Brain microvascular endothelial cell (primary cell): ENCODE measurements around the gene IL1R2.

Experiments
- DNase-seq: peaks from one replicate; pipeline ENCODE4 v3.0.0-alpha.2; 2020
- H3K27ac ChIP-seq: fragments of 250-450 bp; sonication (Bioruptor Pico); 2 replicates; pipeline ENCODE4 v1.5.1; 2020; ENCODE audit warnings: mild to moderate bottlenecking, moderate library complexity
- H3K27me3 ChIP-seq: fragments of 250-450 bp; sonication (Bioruptor Pico); replicated peaks from 2 replicates; pipeline ENCODE4 v1.5.1; 2020; ENCODE audit warnings: mild to moderate bottlenecking
- H3K36me3 ChIP-seq: fragments of 250-450 bp; sonication (Bioruptor Pico); replicated peaks from 2 replicates; pipeline ENCODE4 v1.5.1; 2020; ENCODE audit warnings: mild to moderate bottlenecking
- H3K4me3 ChIP-seq: 2 replicates; pipeline ENCODE4 v1.5.1; 2011; ENCODE audit warnings: low read depth, mild to moderate bottlenecking, control low read depth, low read length, moderate library complexity
- in situ Hi-C: cut with HindIII; loops from 2 replicates; pipeline ENCODE4 v1.10.0; 2017; ENCODE audit warnings: low sequenced_read_pairs, low pct_ligation_motif_present
- TF ChIP-seq, protein P1 (sequence below): IDR thresholded peaks from 2 replicates; pipeline ENCODE4 v1.5.1; 2011; ENCODE audit warnings: low read depth, mild to moderate bottlenecking, moderate library complexity, low read length, control low read depth, inconsistent platforms; ENCODE audit errors: missing control alignments

Gene IL1R2, protein sequence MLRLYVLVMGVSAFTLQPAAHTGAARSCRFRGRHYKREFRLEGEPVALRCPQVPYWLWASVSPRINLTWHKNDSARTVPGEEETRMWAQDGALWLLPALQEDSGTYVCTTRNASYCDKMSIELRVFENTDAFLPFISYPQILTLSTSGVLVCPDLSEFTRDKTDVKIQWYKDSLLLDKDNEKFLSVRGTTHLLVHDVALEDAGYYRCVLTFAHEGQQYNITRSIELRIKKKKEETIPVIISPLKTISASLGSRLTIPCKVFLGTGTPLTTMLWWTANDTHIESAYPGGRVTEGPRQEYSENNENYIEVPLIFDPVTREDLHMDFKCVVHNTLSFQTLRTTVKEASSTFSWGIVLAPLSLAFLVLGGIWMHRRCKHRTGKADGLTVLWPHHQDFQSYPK

DNA sequence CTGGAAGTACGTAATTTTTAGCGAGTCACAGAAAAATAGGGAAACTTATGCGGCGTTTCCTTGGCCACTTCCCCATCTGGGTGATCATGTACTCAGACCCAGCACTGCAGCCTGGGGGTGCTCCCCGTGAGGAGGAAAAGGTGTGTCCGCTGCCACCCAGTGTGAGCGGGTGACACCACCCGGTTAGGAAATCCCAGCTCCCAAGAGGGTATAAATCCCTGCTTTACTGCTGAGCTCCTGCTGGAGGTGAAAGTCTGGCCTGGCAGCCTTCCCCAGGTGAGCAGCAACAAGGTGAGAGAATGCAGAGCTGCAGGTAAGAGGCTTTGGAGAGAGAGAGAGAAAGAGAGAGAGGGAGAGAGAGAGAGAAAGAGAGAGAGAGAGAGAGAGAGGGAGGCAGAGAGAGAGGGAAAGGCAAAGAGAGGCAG lies at the start of gene IL1R2:
Gene IL1R2, plus strand, starts transcription at position 240 of the 425 bp plus-strand sequence. CDS start 16,616 bp downstream, outside the sequence.
- Histone ChIP-seq H3K27me3 (peaks cover 14% of the 10 kb centered on the region), H3K27ac (no peak within 1 kb of the TSS), H3K4me3 (no peak within 1 kb of the TSS), H3K36me3 (no peaks in the 10 kb centered on the region)
- in situ Hi-C loops = no loop called here
- TF ChIP-seq, protein P1, sequence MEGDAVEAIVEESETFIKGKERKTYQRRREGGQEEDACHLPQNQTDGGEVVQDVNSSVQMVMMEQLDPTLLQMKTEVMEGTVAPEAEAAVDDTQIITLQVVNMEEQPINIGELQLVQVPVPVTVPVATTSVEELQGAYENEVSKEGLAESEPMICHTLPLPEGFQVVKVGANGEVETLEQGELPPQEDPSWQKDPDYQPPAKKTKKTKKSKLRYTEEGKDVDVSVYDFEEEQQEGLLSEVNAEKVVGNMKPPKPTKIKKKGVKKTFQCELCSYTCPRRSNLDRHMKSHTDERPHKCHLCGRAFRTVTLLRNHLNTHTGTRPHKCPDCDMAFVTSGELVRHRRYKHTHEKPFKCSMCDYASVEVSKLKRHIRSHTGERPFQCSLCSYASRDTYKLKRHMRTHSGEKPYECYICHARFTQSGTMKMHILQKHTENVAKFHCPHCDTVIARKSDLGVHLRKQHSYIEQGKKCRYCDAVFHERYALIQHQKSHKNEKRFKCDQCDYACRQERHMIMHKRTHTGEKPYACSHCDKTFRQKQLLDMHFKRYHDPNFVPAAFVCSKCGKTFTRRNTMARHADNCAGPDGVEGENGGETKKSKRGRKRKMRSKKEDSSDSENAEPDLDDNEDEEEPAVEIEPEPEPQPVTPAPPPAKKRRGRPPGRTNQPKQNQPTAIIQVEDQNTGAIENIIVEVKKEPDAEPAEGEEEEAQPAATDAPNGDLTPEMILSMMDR = no peak
- no peak for DNase-seq

DNA sequence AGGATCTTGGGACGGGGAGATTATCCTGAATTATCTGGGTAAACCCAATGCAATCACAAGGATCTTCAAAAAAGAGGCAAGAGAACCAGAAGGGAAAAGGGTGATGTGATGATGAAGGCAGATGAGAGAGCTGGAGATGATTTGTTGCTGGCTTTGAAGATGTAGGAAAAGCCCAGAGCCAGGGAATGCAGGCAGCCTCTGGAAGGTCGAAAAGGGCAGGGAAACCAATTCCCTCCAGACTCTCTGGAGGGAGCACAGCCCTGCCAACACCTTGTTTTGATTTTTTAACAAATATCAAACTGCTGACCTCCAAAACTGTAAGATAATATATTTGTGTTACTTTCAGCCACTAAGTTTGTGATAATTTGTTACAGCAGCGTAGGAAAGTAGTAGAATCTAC lies 48.9 kb upstream of the IL1R2 start:
- DNase-seq = no peak
- H3K27ac ChIP-seq = no peak overlapping the region
- H3K4me3 ChIP-seq = no peak overlapping the region
- H3K27me3 ChIP-seq = no peaks in the 10 kb centered on the region
- TF ChIP-seq, protein P1 = no peak
- no peaks in the 10 kb centered on the region for H3K36me3 ChIP-seq
- in situ Hi-C loops = no loop called here

DNA sequence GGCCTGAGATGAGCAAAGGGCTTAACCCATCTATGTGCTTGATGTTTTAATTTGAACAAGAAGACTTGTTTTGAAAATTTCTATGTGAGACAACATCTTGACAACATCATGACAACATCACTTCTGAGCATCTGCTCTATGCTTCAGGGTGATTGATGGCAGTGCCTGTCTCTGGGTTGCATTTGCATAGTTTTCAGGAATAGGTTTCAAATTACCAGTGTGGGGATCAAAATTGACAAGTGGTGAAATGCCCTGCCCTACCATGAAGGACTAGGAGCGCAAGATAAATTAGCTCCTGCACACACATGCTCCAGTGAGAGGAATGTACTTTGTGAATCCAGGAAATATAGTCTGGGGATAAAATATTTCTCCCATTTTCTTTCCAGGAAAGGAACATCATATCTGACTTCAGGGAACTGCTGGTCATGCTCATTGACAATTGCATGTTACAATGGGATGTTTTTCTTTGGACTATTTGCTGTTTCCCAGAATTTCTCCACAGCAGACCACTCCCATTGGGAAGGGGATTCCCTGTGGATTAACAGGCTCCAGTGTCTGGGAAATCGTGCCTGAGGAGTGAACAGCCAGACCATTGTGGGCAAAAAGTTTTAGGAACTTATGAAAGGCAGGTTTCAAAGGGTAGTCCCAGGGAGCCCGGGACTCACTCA lies 45.3 kb upstream of the IL1R2 start:
- in situ Hi-C loops = no loop called here
- Histone ChIP-seq H3K36me3 (no peaks in the 10 kb centered on the region), H3K27ac (no peak overlapping the region), H3K4me3 (no peak overlapping the region), H3K27me3 (no peaks in the 10 kb centered on the region)
- DNase-seq = no peak
- TF ChIP-seq, protein P1 = no peak

DNA sequence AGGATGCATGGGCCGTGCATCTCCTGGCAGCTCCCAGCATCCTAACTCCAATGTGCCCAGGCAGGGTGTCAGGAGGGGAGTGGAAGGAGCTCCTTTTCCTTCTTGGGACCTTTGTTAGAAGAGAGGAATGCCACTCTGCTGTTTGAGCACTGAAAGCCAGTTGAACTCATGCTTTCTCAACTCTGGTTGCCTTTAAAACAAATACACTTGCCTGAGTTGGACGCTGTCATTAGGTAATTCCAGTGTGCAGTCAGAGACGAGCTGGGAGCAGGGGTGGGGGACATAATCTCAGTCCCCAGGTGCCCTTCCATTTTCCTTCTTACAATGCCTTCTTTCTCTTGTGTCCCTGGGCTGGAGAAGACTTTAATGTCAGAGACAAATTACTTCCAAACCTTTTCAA lies 44.4 kb upstream of the IL1R2 start:
- no peak for DNase-seq
- Histone ChIP-seq H3K27ac (no peak overlapping the region), H3K27me3 (no peaks in the 10 kb centered on the region), H3K36me3 (no peaks in the 10 kb centered on the region), H3K4me3 (no peak overlapping the region)
- in situ Hi-C loops = no loop called here
- TF ChIP-seq, protein P1 = no peak

DNA sequence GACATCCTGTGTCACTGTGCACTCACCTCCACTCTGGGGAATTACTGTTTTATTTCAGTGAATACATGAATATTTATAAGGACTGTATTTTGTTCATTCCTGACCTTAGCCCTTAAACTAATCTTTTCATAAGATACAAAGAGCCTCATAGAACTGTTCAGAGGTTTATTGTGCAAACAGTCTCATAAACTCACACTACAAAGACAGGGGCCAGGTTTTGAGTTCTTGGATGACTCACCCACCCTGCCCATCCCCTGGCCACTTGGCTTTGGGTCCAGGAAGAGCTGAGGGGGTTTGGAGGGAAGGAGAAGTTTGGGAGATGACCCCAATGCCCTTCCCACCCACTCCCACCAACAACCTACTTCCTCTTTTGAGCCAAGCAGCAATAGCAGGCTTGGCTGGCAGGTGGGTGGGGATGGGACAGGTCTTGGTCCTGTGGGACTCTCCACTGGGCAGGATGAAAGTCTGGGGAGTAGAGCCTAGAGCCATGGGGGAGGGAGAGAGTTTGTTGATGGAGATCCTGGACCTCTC lies 43.1 kb upstream of the IL1R2 start:
- Histone ChIP-seq H3K36me3 (no peaks in the 10 kb centered on the region), H3K27ac (no peak overlapping the region)
- DNase-seq = no peak

More for the DNA sequence above, 43.1 kb upstream of the IL1R2 start:
- Histone ChIP-seq H3K27me3 (no peaks in the 10 kb centered on the region), H3K4me3 (no peak overlapping the region)
- TF ChIP-seq, protein P1 = no peak
- in situ Hi-C loops = no loop called here
